ENCODE data around the gene DOK5.

GRCh38 chr20:54532573-54532972 lies 57.2 kb downstream of the DOK5 start:
- TF ChIP-seq, protein P1, sequence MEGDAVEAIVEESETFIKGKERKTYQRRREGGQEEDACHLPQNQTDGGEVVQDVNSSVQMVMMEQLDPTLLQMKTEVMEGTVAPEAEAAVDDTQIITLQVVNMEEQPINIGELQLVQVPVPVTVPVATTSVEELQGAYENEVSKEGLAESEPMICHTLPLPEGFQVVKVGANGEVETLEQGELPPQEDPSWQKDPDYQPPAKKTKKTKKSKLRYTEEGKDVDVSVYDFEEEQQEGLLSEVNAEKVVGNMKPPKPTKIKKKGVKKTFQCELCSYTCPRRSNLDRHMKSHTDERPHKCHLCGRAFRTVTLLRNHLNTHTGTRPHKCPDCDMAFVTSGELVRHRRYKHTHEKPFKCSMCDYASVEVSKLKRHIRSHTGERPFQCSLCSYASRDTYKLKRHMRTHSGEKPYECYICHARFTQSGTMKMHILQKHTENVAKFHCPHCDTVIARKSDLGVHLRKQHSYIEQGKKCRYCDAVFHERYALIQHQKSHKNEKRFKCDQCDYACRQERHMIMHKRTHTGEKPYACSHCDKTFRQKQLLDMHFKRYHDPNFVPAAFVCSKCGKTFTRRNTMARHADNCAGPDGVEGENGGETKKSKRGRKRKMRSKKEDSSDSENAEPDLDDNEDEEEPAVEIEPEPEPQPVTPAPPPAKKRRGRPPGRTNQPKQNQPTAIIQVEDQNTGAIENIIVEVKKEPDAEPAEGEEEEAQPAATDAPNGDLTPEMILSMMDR (IDR thresholded peaks at IDR 0.05) = no peak
- no peak for TF ChIP-seq POLR2A (IDR thresholded peaks at IDR 0.05)
